ENCODE data around the gene PCID2.

GRCh38 chr13:113143466-113144254 is 64.8 kb downstream of the PCID2 start:
- TF ChIP-seq CTCF (IDR thresholded peaks at IDR 0.05; ENCODE audit: poor library complexity, severe bottlenecking) (no peak), MXI1 (conservative IDR thresholded peaks at IDR 0.05; ENCODE audit: poor library complexity, severe bottlenecking) (no peak), TAF1 (IDR thresholded peaks at IDR 0.05; ENCODE audit: low read depth) (no peak)
